ENCODE measurements around the gene TGFBR1. TPM values are rescaled to one million over a fixed set of nuclear protein-coding genes. Genes with fewer than 3 reads are reported as not detected.

TGFBR1 gene
- total and polyA plus RNA-seq, 2 donors (not counting 3 experiments of a cell fraction or from before 2014, with no cell fraction given): 5.8 to 18.6 TPM

DNA sequence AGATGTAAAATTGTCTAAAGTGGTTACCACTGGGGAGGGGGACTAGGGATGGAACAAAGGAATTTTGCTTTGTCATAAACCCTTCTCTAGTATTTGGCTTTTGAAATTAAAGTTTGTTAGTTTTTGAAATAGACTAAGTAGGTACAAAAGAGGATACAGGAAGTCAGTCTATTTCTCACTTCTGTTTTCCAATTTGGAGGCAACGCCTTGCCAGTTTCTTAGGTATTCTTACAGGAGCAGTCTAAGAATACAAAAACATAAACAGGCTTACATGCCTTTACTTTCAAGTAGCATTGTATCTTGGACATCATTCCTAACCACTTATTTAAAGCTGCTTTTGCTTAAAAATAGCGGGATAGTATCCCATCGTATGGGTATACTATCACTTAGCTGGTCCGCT lies 82.4 kb downstream of the TGFBR1 start:
- Histone ChIP-seq H3K9ac (replicated peaks; ENCODE audit: extremely low read depth, insufficient read depth, low read length) (no peak overlapping the region), H3K9me3 (replicated peaks; ENCODE audit: control insufficient read depth, insufficient read depth, low read length) (no peaks in the 10 kb centered on the region), H3K36me3 (ENCODE audit: control insufficient read depth in 2 of 2, extremely low read depth in 1 of 2, insufficient read depth in 2 of 2, low read length in 2 of 2) (no peaks in the 10 kb centered on the region), H3K9me1 (replicated peaks; ENCODE audit: control insufficient read depth, extremely low read depth, insufficient read depth, low read length) (no peaks in the 10 kb centered on the region), H2AFZ (ENCODE audit: low read depth, low read length) (no peak overlapping the region), H3K4me2 (ENCODE audit: insufficient read depth, low read length) (no peak overlapping the region), H3K4me3 (replicated peaks in 1 of 3; ENCODE audit: insufficient read depth in 1 of 3, low read depth in 1 of 3, low read length in 3 of 3) (no peak overlapping the region), H4K20me1 (replicated peaks; ENCODE audit: control insufficient read depth, extremely low read depth, insufficient read depth, low read length) (no peaks in the 10 kb centered on the region), H3K27ac (ENCODE audit: insufficient read depth, low read depth, low read length) (no peak overlapping the region), H3K79me2 (ENCODE audit: control insufficient read depth, insufficient read depth, low read length) (no peaks in the 10 kb centered on the region), H3K4me1 (ENCODE audit: control insufficient read depth, extremely low read depth, insufficient read depth, low read length) (peaks cover 10% of the 10 kb centered on the region), H3K27me3 (ENCODE audit: control insufficient read depth in 2 of 2, insufficient read depth in 2 of 2, low read length in 2 of 2) (peaks cover 4 to 12% of the 10 kb centered on the region in 2 experiments)
- ChIA-PET CTCF (no interaction called here), POLR2A (no interaction called here)
- no peak for TF ChIP-seq POLR2AphosphoS5 (IDR thresholded peaks at IDR 0.05; ENCODE audit: insufficient read depth, low read depth, low read length)
- TF ChIP-seq POLR2A (IDR thresholded peaks at IDR 0.05; ENCODE audit: low read depth, low read length): no peak
- TF ChIP-seq, protein P1, sequence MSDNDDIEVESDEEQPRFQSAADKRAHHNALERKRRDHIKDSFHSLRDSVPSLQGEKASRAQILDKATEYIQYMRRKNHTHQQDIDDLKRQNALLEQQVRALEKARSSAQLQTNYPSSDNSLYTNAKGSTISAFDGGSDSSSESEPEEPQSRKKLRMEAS (IDR thresholded peaks at IDR 0.05; ENCODE audit: insufficient read depth, insufficient read length): no peak
- no peak for TF ChIP-seq FOS (IDR thresholded peaks at IDR 0.05; ENCODE audit: borderline replicate concordance, insufficient read depth, low read length)
- TF ChIP-seq EZH2 (IDR thresholded peaks at IDR 0.05; ENCODE audit: borderline replicate concordance, low read depth, low read length, severe bottlenecking): no peak
- TF ChIP-seq, protein P2, sequence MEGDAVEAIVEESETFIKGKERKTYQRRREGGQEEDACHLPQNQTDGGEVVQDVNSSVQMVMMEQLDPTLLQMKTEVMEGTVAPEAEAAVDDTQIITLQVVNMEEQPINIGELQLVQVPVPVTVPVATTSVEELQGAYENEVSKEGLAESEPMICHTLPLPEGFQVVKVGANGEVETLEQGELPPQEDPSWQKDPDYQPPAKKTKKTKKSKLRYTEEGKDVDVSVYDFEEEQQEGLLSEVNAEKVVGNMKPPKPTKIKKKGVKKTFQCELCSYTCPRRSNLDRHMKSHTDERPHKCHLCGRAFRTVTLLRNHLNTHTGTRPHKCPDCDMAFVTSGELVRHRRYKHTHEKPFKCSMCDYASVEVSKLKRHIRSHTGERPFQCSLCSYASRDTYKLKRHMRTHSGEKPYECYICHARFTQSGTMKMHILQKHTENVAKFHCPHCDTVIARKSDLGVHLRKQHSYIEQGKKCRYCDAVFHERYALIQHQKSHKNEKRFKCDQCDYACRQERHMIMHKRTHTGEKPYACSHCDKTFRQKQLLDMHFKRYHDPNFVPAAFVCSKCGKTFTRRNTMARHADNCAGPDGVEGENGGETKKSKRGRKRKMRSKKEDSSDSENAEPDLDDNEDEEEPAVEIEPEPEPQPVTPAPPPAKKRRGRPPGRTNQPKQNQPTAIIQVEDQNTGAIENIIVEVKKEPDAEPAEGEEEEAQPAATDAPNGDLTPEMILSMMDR (IDR thresholded peaks at IDR 0.05; ENCODE audit: extremely low read depth in 1 of 2, insufficient read depth in 1 of 2, low read depth in 1 of 2, low read length in 2 of 2): no peak
- TF ChIP-seq JUN (IDR thresholded peaks at IDR 0.05; ENCODE audit: borderline replicate concordance, insufficient read depth, insufficient read length, low read depth): no peak
- no peak for TF ChIP-seq GATA2 (IDR thresholded peaks at IDR 0.05; ENCODE audit: insufficient read depth, insufficient read length, low read depth, low read length)
- no peak for TF ChIP-seq MYC (IDR thresholded peaks at IDR 0.05; ENCODE audit: low read depth, low read length)
- FAIRE-seq (peak; percentile 38), DNase-seq (ENCODE audit: low read depth, low spot score) (no peak)
- BruUV-seq (replicated peaks): no TSS peak
- dilution Hi-C loops (cut with MboI; ENCODE audit: extremely low pct_ligation_motif_present, low sequenced_read_pairs) (no loop called here), intact Hi-C loops (cut with micrococcal nuclease) (no loop called here)
